ENCODE data around the gene CD37. TPM values are rescaled to one million over a fixed set of nuclear protein-coding genes. Genes with fewer than 3 reads are reported as not detected.

CD37 gene
- total RNA-seq, 1 donor from 2014 or later = 3.7 TPM

GRCh38 chr19:49374665-49375434, 39.6 kb downstream of the CD37 start:
- intact Hi-C loops (cut with micrococcal nuclease) = no loop called here
- DNase-seq = no peak
- H3K36me3 ChIP-seq = no peaks in the 10 kb centered on the region

DNA sequence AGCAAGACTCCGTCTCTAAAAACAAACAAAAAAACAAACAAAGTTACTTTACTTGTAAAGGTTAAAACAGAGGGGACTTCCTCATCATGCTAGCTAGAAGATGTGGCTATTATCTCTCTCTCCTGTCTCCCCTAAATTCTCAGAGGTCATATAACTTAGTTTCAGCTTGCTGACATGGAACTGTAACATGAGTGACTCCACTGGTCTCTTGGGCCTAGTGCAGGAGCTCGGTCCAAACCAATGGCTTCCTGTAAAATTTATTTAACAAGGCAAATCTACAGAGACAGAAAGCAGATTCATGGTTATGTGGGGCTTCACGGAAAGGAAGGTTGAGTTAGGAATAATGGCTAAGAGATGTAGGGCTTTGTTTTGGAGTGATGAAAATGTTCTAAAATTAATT, 43.3 kb downstream of the CD37 start:
- DNase-seq = no peak
- Histone ChIP-seq H3K9me3 (replicated peaks) (peaks cover 20% of the 10 kb centered on the region), H3K36me3 (no peaks in the 10 kb centered on the region), H3K27ac (replicated peaks) (no peak overlapping the region), H3K27me3 (ENCODE audit: low read depth) (peaks cover 49% of the 10 kb centered on the region), H3K4me1 (no peaks in the 10 kb centered on the region), H3K4me3 (no peak overlapping the region)
- TF ChIP-seq CTCF (IDR thresholded peaks at IDR 0.05; ENCODE audit: borderline replicate concordance) = no peak
- intact Hi-C loops (cut with micrococcal nuclease) = no loop called here

More at GRCh38 chr19:49374665-49375434, 39.6 kb downstream of the CD37 start:
- no peaks in the 10 kb centered on the region for H3K4me1 ChIP-seq
- H3K27me3 ChIP-seq (ENCODE audit: low read depth) = peaks cover 28% of the 10 kb centered on the region
- peaks cover 7% of the 10 kb centered on the region for H3K9me3 ChIP-seq (replicated peaks)
- TF ChIP-seq CTCF (IDR thresholded peaks at IDR 0.05; ENCODE audit: borderline replicate concordance) = no peak
- H3K27ac ChIP-seq (replicated peaks) = no peak overlapping the region
- no peak overlapping the region for H3K4me3 ChIP-seq

- H3K9me3 ChIP-seq (replicated peaks) = peaks cover 23% of the 10 kb centered on the region
- DNase-seq = no peak
- H3K4me3 ChIP-seq = no peak overlapping the region
- no peak overlapping the region for H3K27ac ChIP-seq (replicated peaks)
- no peaks in the 10 kb centered on the region for H3K36me3 ChIP-seq
- H3K27me3 ChIP-seq (ENCODE audit: low read depth) = peaks cover 53% of the 10 kb centered on the region
- H3K4me1 ChIP-seq = no peaks in the 10 kb centered on the region
- intact Hi-C loops (cut with micrococcal nuclease) = no loop called here
- TF ChIP-seq CTCF (IDR thresholded peaks at IDR 0.05; ENCODE audit: borderline replicate concordance) = no peak
These were observed 45.2 kb downstream of the CD37 start for GRCh38 chr19:49380391-49380790.

GRCh38 chr19:49382639-49383038, 47.4 kb downstream of the CD37 start:
- no peak overlapping the region for H3K27ac ChIP-seq (replicated peaks)
- peaks cover 23% of the 10 kb centered on the region for H3K9me3 ChIP-seq (replicated peaks)
- intact Hi-C loops (cut with micrococcal nuclease) = no loop called here
- no peak overlapping the region for H3K4me3 ChIP-seq
- no peak for TF ChIP-seq CTCF (IDR thresholded peaks at IDR 0.05; ENCODE audit: borderline replicate concordance)
- peaks cover 53% of the 10 kb centered on the region for H3K27me3 ChIP-seq (ENCODE audit: low read depth)
- no peaks in the 10 kb centered on the region for H3K4me1 ChIP-seq
- DNase-seq = no peak
- H3K36me3 ChIP-seq = no peaks in the 10 kb centered on the region

DNA sequence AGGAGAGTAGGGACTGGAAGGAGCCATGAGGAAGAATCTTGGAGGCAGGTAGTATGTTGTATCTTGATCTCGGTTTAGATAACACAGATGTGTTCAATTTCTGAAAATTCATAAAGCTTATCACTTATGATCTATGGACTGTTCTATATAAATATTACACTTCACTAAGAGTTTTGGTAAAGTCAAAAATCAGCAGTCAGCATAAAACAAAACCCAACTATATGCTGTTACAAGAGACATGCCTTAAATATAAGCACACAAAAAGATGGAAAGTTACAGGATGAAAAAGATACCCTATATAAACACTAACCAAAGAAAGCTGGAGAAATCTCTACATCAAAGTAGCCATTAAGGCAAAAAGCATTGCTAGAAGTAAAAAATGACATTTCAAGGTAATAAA, 48.4 kb downstream of the CD37 start:
- no peaks in the 10 kb centered on the region for H3K36me3 ChIP-seq
- no peak overlapping the region for H3K4me3 ChIP-seq
- intact Hi-C loops (cut with micrococcal nuclease) = no loop called here
- no peak overlapping the region for H3K27ac ChIP-seq (replicated peaks)
- no peak for DNase-seq
- peaks cover 23% of the 10 kb centered on the region for H3K9me3 ChIP-seq (replicated peaks)
- H3K4me1 ChIP-seq = no peaks in the 10 kb centered on the region
- TF ChIP-seq CTCF (IDR thresholded peaks at IDR 0.05; ENCODE audit: borderline replicate concordance) = no peak
- peaks cover 62% of the 10 kb centered on the region for H3K27me3 ChIP-seq (ENCODE audit: low read depth)

All from left ventricle myocardium inferior (tissue), 1 donor.